ENCODE data around the gene DICER1. TPM values are rescaled to one million over a fixed set of nuclear protein-coding genes. Genes with fewer than 3 reads are reported as not detected.

The DICER1 gene
- total RNA-seq, 1 experiment from 2014 or later, result 57.3 TPM

- intact Hi-C loops (cut with micrococcal nuclease; ENCODE audit: unreplicated experiment), result no loop called here
- peak in 1 of 2 experiments; percentile 16 for TF ChIP-seq CTCF (IDR thresholded peaks at IDR 0.05; ENCODE audit: insufficient read depth in 1 of 2, low read depth in 1 of 2, low read length in 1 of 2, severe bottlenecking in 1 of 2, unreplicated experiment in 1 of 2)
- no peaks in the 10 kb centered on the region for H3K4me1 ChIP-seq
- no TSS peak for BruUV-seq (replicated peaks)
- H3K4me3 Mint-ChIP-seq (ENCODE audit: unreplicated experiment), result no peak overlapping the region
- CTCF ChIA-PET, result no interaction called here
- H3K36me3 ChIP-seq (ENCODE audit: control insufficient read depth, insufficient read depth, low read length), result no peaks in the 10 kb centered on the region
- H3K27me3 ChIP-seq (replicated peaks; ENCODE audit: control insufficient read depth, insufficient read depth, low read length), result no peaks in the 10 kb centered on the region
- no peak for DNase-seq
- H3K4me3 ChIP-seq (ENCODE audit: low read depth, low read length), result no peak overlapping the region
- peaks cover 13% of the 10 kb centered on the region for H3K27me3 Mint-ChIP-seq (ENCODE audit: insufficient read depth, unreplicated experiment)
- POLR2A ChIA-PET, result no interaction called here
- H3K36me3 Mint-ChIP-seq (ENCODE audit: insufficient read depth, unreplicated experiment), result no peaks in the 10 kb centered on the region
- no peaks in the 10 kb centered on the region for H3K4me1 Mint-ChIP-seq (ENCODE audit: low read depth, unreplicated experiment)
- no peaks in the 10 kb centered on the region for H3K9me3 Mint-ChIP-seq (ENCODE audit: unreplicated experiment)
- H3K9me3 ChIP-seq, result no peaks in the 10 kb centered on the region
- H3K27ac Mint-ChIP-seq (ENCODE audit: unreplicated experiment), result no peak overlapping the region
Observed at GRCh38 chr14:95048771-95049312, 108.5 kb downstream of the DICER1 start.

GRCh38 chr14:95047754-95048153, 109.6 kb downstream of the DICER1 start:
- CTCF ChIA-PET, result interaction anchor here (0.7 kb wide), 1 partner anchor 385 kb away, joined by 7 read pairs; no protein-coding TSS in a partner anchor
- Histone ChIP-seq H3K36me3 (ENCODE audit: control insufficient read depth, insufficient read depth, low read length) (no peaks in the 10 kb centered on the region), H3K4me1 (no peaks in the 10 kb centered on the region), H3K4me3 (ENCODE audit: low read depth, low read length) (no peak overlapping the region), H3K9me3 (no peaks in the 10 kb centered on the region), H3K27me3 (replicated peaks; ENCODE audit: control insufficient read depth, insufficient read depth, low read length) (no peaks in the 10 kb centered on the region)
- no peak for TF ChIP-seq CTCF (IDR thresholded peaks at IDR 0.05; ENCODE audit: insufficient read depth in 1 of 2, low read depth in 1 of 2, low read length in 1 of 2, severe bottlenecking in 1 of 2, unreplicated experiment in 1 of 2)
- POLR2A ChIA-PET, result no interaction called here
- DNase-seq, result no peak
- H3K4me3 Mint-ChIP-seq (ENCODE audit: unreplicated experiment), result no peak overlapping the region
- no peaks in the 10 kb centered on the region for H3K36me3 Mint-ChIP-seq (ENCODE audit: insufficient read depth, unreplicated experiment)
- BruUV-seq (replicated peaks), result no TSS peak
- H3K9me3 Mint-ChIP-seq (ENCODE audit: unreplicated experiment), result no peaks in the 10 kb centered on the region
- peaks cover 13% of the 10 kb centered on the region for H3K27me3 Mint-ChIP-seq (ENCODE audit: insufficient read depth, unreplicated experiment)
- no peak overlapping the region for H3K27ac Mint-ChIP-seq (ENCODE audit: unreplicated experiment)
- no peaks in the 10 kb centered on the region for H3K4me1 Mint-ChIP-seq (ENCODE audit: low read depth, unreplicated experiment)
- intact Hi-C loops (cut with micrococcal nuclease; ENCODE audit: unreplicated experiment), result no loop called here

- Mint-ChIP-seq H3K9me3 (ENCODE audit: unreplicated experiment) (no peaks in the 10 kb centered on the region), H3K27ac (ENCODE audit: unreplicated experiment) (no peak overlapping the region), H3K4me3 (ENCODE audit: unreplicated experiment) (no peak overlapping the region), H3K4me1 (ENCODE audit: low read depth, unreplicated experiment) (no peaks in the 10 kb centered on the region), H3K36me3 (ENCODE audit: insufficient read depth, unreplicated experiment) (no peaks in the 10 kb centered on the region), H3K27me3 (ENCODE audit: insufficient read depth, unreplicated experiment) (peaks cover 17% of the 10 kb centered on the region)
- intact Hi-C loops (cut with micrococcal nuclease; ENCODE audit: unreplicated experiment), result no loop called here
- BruUV-seq (replicated peaks), result no TSS peak
- no peak for TF ChIP-seq CTCF (IDR thresholded peaks at IDR 0.05; ENCODE audit: insufficient read depth in 1 of 2, low read depth in 1 of 2, low read length in 1 of 2, severe bottlenecking in 1 of 2, unreplicated experiment in 1 of 2)
- Histone ChIP-seq H3K4me1 (no peaks in the 10 kb centered on the region), H3K36me3 (ENCODE audit: control insufficient read depth, insufficient read depth, low read length) (no peaks in the 10 kb centered on the region), H3K4me3 (ENCODE audit: low read depth, low read length) (no peak overlapping the region), H3K9me3 (no peaks in the 10 kb centered on the region), H3K27me3 (replicated peaks; ENCODE audit: control insufficient read depth, insufficient read depth, low read length) (no peaks in the 10 kb centered on the region)
- ChIA-PET POLR2A (no interaction called here), CTCF (interaction anchor here (0.7 kb wide), 1 partner anchor 385 kb away, joined by 7 read pairs; no protein-coding TSS in a partner anchor)
- no peak for DNase-seq
Observed at GRCh38 chr14:95046711-95047681, 110.3 kb downstream of the DICER1 start.

Measured in Caco-2 (cell line).